Inflammatory macrophage (primary cell): ENCODE data around the gene AMBP.
A peak's percentile ranks its signal among the peaks of the same experiment; 100 is the strongest.

Source experiments
- DNase-seq, 2 donors: peaks; one replicate each; pipeline ENCODE4 v3.0.0-alpha.2; 2020 to 2022

AMBP gene

DNA sequence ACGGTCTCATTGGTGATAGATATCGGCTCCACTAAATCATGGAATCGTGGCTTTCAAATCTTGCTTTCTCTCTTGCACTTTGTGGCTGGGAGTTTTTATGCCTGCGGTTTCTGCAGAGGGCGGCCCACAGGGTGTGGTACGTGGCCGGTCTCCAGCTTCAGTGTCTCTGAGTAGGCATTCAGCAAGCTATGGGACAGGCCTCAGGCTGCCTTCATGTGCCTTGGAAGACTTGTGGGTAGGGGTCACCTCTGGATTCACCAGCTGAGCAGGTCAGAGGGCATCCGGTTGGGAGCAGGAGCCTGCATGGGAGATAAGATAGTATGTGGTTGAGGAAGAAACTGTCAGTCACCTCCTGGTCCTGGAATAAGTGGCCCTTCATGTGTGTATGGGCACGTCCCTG, 47.7 kb downstream of the AMBP start:
- no peak for DNase-seq

GRCh38 chr9:114029311-114030170, 48.6 kb downstream of the AMBP start:
- no peak for DNase-seq

GRCh38 chr9:114028646-114029045, 49.5 kb downstream of the AMBP start:
- no peak for DNase-seq

DNA sequence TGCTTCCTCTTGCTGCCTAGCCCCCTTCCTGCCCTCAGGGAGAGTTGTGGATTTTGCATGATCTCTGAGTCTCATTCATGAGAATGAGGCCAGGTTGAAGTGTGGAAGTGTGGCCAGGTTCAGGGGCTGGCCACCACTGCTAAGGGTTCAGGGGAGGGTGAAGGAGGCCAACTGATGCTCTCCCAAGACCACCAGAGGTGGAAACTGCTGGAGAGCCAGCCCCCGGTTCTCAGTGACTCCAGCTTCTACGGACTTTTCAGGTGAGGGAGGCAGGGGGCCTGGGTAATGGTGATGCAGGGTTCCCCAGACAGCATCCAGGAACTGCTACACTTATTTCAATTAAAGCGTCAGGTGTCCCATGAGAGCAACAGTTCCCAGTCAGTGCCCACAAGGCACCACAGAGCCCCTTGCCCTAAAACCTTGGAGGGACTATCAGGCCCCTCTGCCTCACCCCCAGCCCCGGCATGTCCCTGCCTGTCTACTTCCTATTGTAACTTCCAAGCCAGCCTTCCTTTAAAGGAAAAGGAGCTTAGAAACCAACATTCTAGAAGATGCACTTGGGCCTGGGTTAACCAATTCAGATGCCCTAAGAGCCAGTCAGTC, 50.1 kb downstream of the AMBP start:
- no peak for DNase-seq

- no peak for DNase-seq
Observed at GRCh38 chr9:114027159-114027862, 50.8 kb downstream of the AMBP start.

DNA sequence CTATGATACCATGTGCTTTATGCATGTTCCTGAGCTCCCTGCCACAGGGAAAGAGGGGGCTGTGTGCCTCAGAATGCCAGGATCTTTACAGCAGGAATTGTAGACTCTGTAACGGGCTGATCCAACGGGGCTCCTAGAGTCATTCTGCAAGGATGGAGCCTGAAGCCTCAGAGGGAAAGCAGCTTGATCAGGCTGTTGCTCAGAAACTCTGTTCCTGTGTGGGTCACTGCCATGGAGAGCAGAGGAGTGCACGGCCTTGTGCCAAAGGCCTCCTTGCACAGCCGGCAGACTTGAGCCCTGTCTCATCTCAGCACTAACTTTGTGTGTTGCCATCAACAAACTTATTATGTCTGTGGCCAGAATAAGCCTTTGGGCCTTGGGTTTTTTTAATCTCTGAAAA, 51.8 kb downstream of the AMBP start:
- no peak for DNase-seq

- DNase-seq, result no peak
Observed at GRCh38 chr9:114025760-114026159, 52.3 kb downstream of the AMBP start.

DNA sequence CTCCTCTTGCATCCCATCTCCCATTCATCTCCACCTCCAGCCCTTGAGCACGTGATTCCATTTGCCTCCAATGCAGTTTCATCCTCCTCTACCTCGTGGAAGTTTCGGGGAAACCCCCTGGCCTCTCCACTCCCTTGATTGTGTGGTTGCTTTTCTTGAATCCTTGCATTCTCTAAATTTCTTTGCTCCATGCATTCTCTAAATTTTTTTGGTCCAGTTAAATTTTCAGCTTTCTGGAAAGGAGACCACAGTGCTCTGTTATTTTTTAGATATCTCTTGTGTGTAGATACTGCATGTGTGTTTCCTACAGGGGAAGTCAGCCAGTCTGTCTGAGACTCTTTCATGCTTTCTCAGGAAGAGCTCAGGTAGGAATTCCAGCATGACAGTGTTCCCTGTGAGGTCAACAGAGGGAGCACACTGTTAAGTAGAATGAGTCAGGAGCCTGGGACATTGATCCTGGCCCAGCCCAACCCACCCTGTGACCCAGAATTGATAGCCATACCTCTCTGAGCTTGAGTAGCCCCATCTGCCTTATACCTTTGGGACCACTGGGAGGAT, 52.8 kb downstream of the AMBP start:
- DNase-seq, result no peak

DNA sequence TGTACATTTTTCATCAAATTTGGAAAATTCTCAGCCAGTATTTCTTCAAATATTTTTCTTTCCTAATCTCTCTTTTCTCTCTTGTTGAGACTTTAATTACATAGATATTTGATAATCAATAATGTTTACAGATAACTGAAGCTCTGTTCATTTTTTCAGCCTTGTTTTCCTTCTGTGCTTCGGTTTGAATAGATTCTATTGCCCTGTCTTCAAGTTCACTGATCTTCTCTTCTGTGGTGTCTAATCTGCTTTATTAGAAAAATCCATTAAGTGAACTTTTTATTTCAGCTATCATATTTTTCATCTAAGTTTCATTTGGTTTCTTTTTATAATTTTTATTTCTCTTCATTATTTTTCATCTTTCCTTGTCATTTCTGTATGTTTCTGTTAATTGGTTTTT, 54.1 kb downstream of the AMBP start:
- DNase-seq, result no peak

GRCh38 chr9:114021578-114021977, 56.5 kb downstream of the AMBP start:
- peak; percentile 48 to 71 for DNase-seq

DNA sequence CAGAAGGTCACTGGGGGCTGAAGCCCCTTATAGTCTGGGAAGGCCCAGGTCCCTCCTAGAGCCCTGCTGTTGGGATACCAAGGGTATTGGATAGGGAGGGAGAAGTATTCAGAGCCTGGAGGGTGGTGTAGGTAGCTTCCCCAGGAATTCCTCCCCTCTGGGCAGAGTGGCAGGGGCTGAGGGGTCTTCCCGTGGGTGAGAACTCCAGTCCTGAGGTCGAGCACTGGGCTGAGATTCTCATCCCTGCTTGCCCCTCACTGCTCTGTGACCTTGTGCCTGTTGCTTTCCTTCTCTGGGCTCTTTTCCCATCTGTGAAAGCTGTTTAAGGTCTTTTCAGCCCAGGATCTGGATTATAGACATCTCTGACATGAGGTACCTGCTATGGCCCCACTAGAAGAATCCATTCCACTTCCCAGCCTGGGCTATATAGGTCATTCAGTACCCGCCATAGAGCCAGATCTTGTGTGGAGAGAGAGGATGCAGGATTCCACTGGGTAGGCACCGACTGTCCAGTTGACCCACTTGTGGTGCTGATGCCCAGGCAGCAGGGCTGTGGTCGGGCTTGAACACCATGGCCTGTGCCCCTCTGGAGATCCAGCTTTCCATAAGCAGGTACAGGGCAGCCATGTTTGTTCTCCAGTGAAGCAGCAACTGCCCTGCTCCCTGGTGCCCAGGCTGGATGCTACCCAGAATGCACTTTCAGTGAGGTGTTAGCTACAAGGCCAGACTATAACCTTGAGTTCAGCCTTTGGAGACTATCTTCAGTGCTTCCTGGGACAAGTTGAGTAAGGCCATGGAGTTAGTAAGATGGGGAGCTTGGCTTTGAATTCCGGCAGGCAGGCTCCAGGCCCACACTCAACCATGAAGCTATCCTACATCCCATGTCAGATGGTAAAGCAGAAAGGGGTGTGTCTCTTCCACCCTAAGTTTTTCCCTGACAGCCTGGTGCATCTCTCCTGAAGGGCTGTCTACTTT, 60.1 kb downstream of the AMBP start:
- DNase-seq, result no peak

DNA sequence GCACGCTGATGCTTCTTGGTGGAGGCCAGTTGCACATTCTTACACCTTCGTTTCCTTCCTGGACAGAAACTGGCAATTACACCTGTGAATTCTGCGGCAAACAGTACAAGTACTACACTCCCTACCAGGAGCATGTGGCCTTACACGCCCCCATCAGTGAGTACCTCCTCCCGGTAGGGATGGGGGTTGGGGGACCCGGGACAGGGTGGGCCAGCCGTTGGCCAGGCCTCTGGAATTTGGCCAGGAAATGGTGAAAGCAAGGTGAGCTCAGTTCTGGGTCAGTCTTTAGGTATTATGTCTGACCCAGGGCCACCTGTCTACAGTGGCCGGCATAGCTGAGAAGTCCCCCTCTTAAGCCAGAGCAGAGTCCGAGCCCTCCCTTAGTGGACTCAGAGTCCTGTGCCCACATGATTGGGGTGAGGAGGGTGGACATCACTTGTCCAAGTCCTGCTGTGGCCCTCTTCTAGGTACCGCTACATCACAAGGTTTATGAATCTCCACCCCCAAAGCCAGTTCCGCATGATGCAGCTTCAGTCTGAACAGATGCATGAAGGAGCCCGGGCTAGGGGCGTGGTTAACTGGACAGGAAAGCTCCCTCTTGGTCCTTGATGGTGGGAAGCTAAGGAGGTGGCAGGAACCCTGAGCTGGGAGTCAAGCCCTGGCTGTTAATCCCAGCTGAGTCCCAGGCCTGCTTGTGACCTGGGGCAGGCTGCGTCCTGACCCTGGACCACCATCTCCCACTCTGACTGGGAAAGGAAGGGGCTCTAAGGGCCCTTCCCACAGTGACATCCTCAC, 61.3 kb downstream of the AMBP start:
- no peak for DNase-seq

GRCh38 chr9:114016101-114016500, 62.0 kb downstream of the AMBP start:
- DNase-seq, result no peak

DNA sequence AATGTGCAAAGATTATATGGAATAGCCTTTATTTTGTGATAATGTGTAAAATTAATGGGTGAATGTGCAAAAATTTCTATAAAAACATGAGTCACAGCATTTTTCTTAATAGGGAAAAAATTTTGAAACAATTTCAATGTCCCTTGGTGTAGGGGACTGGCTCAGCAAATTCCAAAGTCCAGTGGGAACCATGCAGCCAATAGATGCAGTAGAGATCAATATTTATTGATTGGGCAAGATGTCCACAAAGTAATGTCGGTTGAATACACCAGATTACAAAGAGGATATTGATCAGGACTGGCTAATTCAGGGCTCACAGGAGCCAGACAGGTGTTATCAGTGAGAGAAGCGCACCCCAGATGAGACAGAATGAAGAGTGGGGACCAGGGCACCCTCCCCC, 62.5 kb downstream of the AMBP start:
- DNase-seq, result no peak

- no peak for DNase-seq
Observed at GRCh38 chr9:114014044-114014443, 64.1 kb downstream of the AMBP start.

- no peak for DNase-seq
Observed at GRCh38 chr9:114012126-114012525, 66.0 kb downstream of the AMBP start.

DNA sequence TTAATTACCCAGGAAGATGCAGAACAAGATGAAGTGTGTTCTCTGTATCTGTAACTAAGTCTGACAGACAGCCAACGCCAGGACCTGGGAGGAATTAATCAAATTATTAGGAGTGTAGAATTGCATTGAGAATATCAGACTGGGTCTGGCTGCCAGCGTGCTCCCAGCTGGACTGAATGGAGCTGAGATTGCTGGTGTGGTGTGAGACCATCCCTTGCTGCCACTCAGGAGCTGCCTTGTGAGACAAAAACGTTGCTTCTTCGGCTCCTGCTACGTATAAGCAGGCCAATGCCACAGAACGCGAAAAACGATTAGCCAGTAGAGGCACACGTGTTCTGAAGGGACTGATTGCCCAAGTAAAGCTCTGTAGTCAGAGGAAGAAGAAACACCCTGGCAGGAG, 66.8 kb downstream of the AMBP start:
- no peak for DNase-seq
